Measurements from ENCODE around the gene CSRNP3.

The CSRNP3 gene

DNA sequence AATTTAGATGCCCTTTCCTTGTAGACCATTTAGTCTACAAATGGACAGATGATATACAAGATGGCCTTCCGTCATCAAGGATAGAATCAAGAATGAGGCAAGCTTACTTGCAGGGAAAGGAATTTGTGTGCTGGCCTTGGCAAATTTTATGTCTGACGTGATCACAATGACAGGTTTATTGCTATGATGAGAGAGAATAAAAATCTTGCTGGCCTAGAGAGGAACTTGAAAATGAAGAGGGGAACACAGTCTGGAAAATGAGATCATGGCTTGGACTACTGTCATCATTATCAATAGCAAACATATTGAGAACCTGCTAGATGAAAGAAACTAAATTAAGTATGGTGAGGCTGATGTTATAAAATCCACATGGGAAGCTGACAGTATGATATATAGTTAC, 66.0 kb downstream of the CSRNP3 start:
- intact Hi-C loops (cut with DNase I) = no loop called here
- DNase-seq = no peak

DNA sequence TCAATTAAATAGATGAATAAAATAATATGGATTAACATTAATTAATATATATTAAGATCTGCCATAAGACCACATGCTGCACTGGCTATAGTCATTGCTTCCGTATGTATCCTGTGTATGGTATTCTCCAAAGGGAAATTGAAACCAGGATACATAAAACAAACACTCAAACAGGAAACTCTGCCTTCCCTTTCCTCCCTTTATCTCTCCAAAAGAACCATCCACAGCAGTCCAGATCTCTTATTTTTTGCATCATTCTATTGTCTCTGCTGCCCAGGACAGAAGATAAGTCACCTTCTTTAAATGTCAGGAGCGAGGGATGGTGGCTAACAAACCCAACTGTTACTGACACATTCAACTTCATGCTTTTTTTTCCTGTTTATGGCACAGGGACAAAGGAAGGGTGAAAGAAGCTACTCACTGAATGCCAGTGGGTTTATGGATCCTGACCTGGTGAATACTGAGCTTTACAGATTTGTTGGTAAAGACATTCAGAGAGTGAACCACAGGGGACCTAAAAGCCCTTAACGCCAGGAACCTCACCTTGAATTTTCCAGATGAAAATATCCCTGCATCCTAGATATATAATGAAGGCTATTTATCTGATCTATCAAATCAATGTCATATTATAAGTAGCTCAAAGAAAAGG, 67.5 kb downstream of the CSRNP3 start:
- intact Hi-C loops (cut with DNase I) = no loop called here

DNA sequence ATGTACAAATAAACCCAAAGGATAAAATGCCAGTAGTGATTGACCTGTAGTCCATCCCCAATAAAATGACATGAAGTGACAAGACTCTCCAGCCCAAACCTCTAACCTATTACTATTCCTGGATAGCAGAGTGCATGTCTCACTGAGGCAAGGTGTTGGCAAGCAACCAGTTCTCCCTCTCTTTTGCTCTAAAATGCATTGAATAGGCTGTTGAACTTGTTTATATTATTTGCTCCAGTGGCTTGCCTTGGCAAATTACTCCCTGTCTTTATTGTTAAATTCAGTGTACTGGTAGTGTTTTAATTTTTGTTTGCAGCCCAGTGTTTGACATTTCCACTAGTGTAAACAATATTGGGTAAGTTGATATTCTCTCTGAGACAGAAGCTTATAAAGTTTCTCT, 70.5 kb downstream of the CSRNP3 start:
- intact Hi-C loops (cut with DNase I) = no loop called here
- DNase-seq = peak in 1 of 10 donors; percentile 11

More for the DNA sequence above, 67.5 kb downstream of the CSRNP3 start:
- no peak for DNase-seq

DNA sequence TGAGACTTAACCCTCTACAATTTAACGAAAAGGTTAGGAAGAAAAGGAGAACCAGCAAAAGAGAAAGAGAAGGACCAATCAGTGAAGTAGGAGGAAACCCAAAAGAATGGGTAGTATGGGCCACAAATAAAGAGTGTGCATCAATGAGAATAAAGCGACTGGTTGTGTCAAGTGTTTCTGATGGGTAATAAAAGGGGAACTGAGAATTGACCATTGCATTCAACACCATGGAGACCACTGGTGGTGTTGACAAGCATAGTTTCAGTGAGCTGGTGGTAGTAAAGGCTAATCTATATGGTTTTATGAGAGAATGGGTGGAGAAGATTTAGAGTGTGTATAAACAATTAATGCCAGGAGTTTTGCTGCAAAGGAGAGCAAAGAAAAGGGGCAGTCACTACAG, 75.4 kb downstream of the CSRNP3 start:
- intact Hi-C loops (cut with DNase I) = no loop called here

DNA sequence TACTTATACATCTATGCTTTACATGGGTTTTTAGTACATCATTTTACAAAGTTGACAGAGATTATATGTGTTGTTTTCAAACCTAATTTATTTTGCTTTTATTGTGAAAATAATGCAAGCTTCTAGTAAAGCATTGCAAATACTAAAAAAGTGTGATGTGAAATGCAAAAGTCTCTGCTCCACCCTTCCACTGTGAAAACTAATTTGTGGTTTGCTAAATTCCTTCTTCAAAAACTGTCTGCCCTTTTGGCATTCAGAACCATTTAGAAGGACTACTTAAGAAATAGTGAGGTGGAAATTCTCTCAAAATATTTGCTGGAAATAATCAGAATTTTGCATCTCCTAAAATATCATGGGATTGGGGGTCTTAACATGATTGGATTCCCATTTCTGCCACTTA, 78.4 kb downstream of the CSRNP3 start:
- no peak for DNase-seq
- intact Hi-C loops (cut with DNase I) = no loop called here

More for the DNA sequence above, 75.4 kb downstream of the CSRNP3 start:
- no peak for DNase-seq

DNA sequence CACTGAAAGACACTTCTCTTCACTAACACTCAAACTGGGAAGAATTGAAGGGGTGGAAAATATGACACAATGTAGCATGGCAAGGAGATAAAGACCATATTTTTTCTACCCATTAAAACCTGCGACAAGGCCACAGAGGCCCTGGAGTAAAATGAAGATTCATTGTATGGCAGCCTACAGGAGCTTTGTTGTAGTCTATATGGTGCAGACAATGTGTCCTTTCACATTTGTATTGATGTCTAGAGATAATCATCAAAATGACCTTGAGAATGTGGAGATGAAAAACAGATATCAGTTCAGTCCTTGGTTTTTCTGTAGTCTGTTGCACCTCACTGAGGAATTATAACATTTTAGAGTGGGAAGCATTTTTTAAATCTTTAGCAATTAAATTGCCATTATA, 80.1 kb downstream of the CSRNP3 start:
- intact Hi-C loops (cut with DNase I) = loop anchor here (10.0 kb wide), 1 partner anchor 145 kb away; no protein-coding TSS in a partner anchor
- DNase-seq = no peak

DNA sequence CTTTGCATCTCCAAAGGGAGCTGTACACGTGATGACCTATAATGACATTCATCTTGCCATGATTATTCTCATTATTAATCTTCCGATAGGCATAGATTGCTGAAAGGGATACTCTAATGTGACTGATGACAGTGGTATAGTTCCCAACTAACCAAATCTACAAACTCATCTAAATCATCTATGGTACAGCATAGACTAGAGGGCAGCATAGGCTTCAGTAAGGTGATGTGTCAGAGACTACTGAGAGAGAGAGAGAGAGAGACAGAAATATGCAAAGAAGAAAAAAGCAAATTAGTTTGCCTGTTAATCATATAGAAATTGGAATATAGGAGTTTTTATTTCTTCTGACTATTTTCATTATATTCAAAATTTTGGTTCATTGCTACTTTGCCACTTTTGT, 89.3 kb downstream of the CSRNP3 start:
- DNase-seq = no peak
- intact Hi-C loops (cut with DNase I) = loop anchor here (5.0 to 10.0 kb wide), 2 partner anchors 138 to 154 kb away; no protein-coding TSS in a partner anchor

DNA sequence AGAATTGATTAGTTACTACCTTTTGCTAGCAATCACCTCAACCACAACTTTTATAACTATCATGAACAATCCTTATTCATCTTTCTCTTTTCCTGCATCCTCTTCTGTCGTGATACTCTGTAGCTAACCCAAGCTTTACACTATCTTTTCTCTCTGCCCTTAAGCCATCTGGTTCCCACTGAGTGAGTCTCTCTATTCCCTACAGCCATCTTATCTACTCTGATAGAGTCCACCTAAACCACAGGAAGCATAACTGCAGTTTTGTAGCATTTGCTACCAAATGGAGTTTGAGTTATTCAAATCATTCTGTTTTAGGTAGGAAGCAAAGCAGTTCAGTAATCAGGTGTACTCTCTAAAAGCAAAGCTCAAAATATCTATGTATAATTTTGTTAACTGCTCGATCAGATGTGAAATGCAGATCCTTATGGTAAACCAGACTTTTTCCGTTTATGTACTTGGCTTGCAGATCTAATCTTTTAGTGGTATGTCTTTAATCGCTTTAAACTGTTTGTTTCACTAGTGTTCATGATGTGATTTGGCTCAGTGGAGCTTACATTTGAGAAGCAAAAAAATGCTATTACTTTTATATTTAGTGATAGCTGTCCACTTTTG, 91.0 kb downstream of the CSRNP3 start:
- intact Hi-C loops (cut with DNase I) = loop anchor here (10.0 kb wide), 1 partner anchor 314 kb away; no protein-coding TSS in a partner anchor
- no peak for DNase-seq

DNA sequence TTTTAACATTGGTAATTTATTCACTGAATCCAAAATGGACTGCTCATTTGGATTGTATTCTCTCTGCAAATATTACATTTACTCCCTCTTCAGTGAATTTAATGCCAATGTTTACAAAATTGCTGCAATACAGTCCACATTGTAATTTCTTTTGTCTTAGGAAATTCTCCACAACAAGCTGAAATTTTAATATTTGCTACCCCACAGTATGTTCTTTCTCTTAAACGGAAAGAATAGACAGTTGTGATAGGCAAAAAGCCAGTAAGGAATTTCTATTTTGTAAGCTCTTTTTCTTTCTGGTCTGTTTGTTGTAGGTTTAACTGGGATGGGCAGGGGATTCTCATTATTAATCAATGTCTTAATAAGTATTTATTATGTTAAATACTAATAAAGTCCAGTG, 92.0 kb downstream of the CSRNP3 start:
- intact Hi-C loops (cut with DNase I) = loop anchor here (10.0 kb wide), 1 partner anchor 313 kb away; no protein-coding TSS in a partner anchor
- DNase-seq = no peak

DNA sequence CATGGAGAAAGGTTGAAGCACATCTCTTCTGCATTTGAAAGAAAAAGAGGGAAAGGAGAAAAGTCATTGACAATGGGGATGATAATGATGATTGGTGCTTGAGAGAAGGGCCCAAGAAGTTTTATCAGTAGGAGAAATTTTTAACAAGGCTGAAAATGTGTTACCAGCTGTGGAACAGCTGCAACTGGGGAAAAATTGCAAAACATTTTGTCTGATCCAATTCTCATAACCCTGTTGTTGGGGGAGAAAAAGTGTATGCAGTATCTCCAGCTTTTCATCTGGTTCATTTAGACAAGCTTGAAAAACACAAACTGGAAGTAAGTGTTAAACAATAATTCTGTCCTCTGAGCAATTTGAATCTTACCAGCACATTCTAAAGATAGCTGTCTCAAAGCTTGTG, 92.7 kb downstream of the CSRNP3 start:
- DNase-seq = no peak
- intact Hi-C loops (cut with DNase I) = loop anchor here (10.0 kb wide), 1 partner anchor 313 kb away; no protein-coding TSS in a partner anchor

DNA sequence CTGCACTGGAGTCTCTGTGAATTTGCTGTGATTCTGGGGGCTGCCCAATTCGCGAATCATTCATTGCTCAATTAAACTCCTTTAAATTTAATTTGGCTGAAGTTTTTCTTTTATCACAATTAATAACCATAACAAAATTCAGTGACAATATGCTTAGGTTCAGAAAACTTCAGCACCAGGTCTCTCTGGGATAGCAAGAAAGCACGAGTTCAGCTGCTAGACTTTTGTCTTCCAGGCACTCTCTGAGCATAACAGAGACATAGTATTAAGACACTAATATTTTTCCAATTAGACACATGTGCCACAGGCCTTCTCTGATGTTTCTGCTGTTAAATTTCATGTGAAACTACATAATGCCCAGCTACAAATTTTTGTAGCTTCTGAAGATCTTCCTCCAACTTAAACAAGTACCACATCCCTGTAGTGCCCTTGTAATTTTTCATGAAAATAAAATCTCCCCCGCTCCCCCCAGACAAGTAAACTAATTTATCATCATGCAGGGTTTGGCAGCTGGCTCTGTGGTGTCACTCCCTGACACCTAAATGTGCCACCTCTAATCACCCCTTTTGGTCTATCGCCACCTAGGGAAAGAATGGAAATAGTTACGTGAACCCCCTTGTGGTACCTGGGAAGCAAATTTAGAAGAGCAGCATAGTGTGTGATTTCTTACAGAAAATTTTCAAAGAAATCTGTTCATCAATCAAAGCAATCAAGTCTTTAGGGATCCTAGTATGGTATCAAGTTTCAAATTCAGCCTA, 94.1 kb downstream of the CSRNP3 start:
- no peak for DNase-seq
- intact Hi-C loops (cut with DNase I) = loop anchor here (10.0 kb wide), 1 partner anchor 311 kb away; no protein-coding TSS in a partner anchor

DNA sequence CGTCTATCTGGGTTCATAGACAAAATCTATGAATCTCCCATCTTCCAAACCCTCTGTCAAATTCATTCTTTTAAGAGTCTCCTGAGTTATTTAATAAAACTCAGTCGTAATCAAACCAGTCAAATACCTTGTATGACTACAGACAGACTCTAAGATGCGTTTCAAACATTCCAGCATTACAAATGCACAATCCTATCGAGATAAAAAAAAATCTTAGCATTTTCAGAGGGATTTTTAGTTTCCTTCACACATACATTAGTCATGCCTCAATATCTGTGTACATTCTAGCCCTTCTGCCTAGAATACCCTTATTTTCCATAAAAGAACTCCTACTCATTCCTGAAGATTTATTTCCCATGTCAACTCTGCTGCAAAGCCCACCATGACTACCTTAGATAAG, 96.5 kb downstream of the CSRNP3 start:
- intact Hi-C loops (cut with DNase I) = loop anchor here (10.0 kb wide), 1 partner anchor 309 kb away; no protein-coding TSS in a partner anchor
- no peak for DNase-seq

DNA sequence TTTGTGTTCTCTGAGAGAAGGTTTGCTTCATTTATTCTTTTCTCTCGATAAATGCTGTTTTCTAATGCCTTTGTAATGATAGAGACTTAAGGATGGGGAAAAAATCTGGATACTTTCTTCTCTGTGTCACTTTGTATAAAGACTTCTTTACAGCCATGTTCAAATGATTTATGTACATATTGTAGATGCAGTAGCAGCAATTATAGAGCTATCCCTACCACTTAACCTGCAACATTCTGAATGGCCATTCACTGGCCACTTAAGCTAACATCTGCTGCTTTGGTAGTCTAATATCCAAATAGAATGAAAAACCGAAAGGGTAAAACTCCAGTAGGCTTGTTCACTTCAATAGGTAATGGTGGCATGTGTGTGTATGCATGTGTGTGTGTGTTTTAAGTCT, 97.8 kb downstream of the CSRNP3 start:
- intact Hi-C loops (cut with DNase I) = loop anchor here (10.0 kb wide), 1 partner anchor 308 kb away; no protein-coding TSS in a partner anchor

DNA sequence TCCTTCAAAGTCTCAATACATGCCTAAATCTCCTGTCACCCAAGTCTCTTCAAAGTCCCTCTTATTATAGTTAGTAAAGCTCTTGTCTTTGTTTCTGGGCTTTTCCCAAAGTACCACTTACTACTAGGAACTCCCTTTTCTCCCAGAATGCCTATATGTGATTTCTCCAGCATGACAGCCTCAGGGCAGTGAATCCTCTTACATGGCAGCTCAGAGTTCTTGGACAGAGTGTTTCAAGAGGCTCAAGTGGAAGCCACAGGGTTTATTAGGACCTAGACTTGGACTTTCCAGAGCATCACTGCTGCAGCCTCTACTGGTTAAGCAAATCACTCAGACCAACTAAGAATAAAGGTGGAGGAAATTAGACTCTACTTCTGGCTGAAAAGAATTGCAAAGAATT, 98.9 kb downstream of the CSRNP3 start:
- intact Hi-C loops (cut with DNase I) = loop anchor here (10.0 kb wide), 1 partner anchor 306 kb away; no protein-coding TSS in a partner anchor

More for the DNA sequence above, 97.8 kb downstream of the CSRNP3 start:
- DNase-seq = no peak

DNA sequence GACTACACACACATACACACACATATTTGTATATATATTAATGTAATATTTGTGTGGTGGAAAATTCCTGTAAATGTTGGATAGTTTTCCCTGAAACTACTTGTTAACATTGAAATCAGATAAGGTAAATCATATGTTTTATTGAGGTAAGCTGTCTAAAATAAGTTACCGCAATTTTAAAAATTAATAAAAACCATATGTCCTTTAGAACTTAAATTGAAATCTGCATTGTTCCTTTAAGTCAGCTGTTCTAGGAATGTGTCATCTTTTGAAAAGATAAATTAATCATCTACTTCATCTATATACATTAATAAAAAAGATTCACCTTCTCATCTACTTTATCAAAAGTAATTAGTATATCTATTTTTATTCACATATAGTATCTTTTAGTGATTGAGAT, 102.0 kb downstream of the CSRNP3 start:
- intact Hi-C loops (cut with DNase I) = loop anchor here (5.0 kb wide), 2 partner anchors 76 to 99 kb away; no protein-coding TSS in a partner anchor
- DNase-seq = no peak

More for the DNA sequence above, 98.9 kb downstream of the CSRNP3 start:
- no peak for DNase-seq

DNA sequence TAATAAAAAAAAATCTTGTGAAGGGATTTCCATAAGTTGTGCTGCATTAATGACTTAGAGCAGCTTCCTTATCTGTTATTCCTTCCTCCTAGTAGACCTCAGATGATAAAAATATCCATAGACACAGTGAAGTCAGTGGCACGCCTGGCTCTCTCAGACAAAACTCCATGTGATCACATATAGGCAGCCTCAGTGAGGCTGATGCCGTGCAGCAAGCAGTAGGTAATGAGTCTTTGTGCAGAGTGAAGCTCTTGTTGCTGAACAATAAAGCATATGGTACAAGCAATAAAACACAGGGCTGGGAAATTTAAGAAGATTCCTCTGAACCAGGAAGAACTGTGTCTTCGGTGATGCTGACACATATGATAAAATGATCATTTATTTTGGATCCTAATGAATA, 102.7 kb downstream of the CSRNP3 start:
- intact Hi-C loops (cut with DNase I) = loop anchor here (5.0 kb wide), 2 partner anchors 75 to 100 kb away; no protein-coding TSS in a partner anchor
- DNase-seq = peak; percentile 28 to 92 (median 54)

DNA sequence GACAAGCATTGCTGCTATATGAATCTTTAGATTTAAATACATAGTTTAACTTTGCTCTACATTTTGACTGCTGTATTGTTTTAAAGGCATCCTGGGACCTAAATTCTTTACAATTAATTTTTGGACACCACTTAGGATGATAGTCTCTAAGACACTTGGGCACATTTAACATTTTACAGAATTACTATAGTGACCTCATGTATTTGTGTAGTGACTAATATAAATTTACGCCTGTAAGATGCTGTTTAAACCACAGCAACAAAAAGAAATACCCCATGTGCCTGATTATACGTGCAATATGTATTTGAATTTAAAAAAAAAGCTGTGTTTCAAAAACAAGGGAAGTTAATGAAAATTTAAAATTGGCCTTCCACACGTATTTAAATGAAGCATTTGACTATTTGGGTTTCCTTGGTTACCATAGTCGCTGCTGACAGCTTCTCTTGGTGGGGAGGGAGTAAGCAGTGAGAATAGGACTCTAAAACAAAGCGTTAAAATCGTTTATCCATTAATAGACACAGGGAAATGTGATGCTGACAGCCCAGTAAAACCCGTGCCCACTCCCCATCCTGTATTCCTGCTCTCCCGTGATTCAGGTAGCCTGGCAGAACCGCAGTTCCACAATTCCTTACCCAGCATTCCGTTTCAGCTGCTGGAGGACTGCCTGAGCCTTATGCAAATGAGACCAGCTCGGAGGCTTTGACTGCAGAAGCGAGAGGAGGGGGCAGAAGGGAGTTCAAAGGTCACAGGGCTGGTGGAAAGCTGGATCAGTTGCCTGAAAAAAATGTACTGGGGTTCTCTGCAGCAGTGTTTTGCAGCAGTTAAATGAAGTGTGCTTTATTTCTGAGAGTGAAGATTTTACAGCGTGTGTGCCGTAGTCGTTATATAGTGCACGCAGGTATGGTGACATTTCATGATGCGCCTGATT, 104.3 kb downstream of the CSRNP3 start:
- intact Hi-C loops (cut with DNase I) = loop anchor here (5.0 kb wide), 2 partner anchors 74 to 101 kb away; no protein-coding TSS in a partner anchor
- peak; percentile 53 to 93 (median 64) for DNase-seq

DNA sequence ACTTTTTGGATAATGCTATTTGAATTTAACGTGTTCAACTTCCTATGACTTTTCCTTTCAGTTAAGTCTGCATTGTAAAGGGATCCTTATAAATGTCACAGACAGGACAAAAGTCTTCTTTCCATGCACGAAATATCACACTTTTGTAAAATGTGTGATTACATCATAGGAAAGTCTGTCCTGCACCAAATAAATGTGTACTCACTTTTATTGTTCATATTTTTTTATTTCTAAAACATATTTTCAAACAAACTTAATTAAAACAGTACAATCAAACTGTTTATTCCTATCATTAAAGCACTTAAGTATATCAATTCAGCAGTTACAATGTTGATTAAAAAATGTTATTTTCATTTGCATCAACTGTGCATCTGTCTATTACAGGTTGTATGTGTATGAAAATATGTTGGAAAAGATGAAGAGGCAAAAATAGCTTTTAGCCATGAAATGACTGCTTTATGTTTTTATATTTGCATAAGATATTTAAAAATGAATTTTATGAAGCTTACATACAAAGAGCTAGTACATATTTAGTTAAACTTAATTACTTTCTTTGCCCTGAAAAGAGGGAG, 105.6 kb downstream of the CSRNP3 start:
- intact Hi-C loops (cut with DNase I) = no loop called here
- DNase-seq = no peak

DNA sequence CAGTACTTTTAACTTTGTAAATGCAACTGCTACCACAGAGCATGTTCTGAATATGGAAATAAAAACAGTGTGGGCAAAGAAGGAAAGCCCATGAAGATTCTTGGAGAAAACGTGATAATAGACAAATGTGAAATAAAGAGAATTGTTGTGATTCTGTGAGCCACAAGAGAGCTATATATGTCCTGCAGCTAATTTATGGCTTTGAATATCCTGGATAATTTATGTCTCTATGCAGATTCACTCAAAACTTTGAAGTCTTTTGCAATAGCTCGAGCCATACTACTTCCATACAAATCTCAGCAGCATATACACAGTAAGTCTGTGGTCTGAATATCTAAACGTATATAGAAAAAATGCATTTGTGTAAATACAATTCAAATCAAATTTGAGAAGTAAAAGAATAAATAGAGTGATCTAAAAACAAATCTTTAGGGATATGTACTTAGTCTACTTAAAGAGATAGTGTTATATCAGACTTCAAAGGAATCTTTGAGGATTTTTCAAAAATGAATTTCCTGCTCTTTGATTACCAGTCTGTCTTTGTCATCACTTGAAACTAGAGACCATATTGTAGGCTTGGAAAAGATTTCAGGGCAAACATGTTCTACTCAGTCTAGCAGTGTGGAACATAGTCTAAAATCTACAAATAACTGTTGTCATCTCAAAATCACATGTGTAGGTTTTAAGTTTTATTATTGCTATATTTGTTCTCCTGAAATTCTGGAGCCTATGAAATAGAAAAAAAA, 107.1 kb downstream of the CSRNP3 start:
- no peak for DNase-seq
- intact Hi-C loops (cut with DNase I) = no loop called here

All from posterior cingulate gyrus (tissue), 11 donors.